HepG2 (cell line): ENCODE measurements around the gene PHTF2. TPM values are rescaled to one million over a fixed set of nuclear protein-coding genes. Genes with fewer than 3 reads are reported as not detected.

Experiments used
- ATAC-seq: fragments of 200-7000 bp; cut with Tn5 transposase; 3 replicates; pipeline ENCODE4 v1.9.1; 2020; ENCODE audit warnings: mild to moderate bottlenecking, moderate library complexity
- BruUV-seq: library from RNA; stranded (reverse); fragments of 400-500 nt; replicated peaks from 2 replicates; lab custom pipeline; 2021; lab: Mats Ljungman, UMichigan
- CTCF ChIA-PET: fragments of 300-600 bp; formaldehyde crosslinking; extraction: SDS; loops from one replicate; lab custom pipeline; 2021; ENCODE audit warnings: low total read pairs, inconsistent platforms, low intra/inter-chr PET ratio; lab: Yijun Ruan, JAX
- POLR2A ChIA-PET: fragments of 350-600 bp; sonication (Branson Sonifier 250); formaldehyde crosslinking; loops from one replicate; lab custom pipeline; 2020; ENCODE audit warnings: antibody characterized with exemption, inconsistent platforms; lab: Yijun Ruan, JAX
- DNase-seq: peaks from one replicate; pipeline ENCODE4 v3.0.0-alpha.2; 2015; ENCODE audit warnings: low spot score
- FAIRE-seq: peaks from 3 replicates; lab custom pipeline; 2011; peaks lifted over from hg19 to GRCh38; lab: Jason Lieb, UNC
- H2AFZ ChIP-seq: one replicate; pipeline ENCODE4 v1.6.1; 2011; ENCODE audit warnings: low read length, inconsistent platforms
- H3K27ac ChIP-seq: fragments of 300-600 bp; 3 replicates; pipeline ENCODE4 v1.8.0; 2011; ENCODE audit warnings: mixed run types, mild to moderate bottlenecking, mixed read lengths, low read length, inconsistent platforms; ENCODE audit not compliant: insufficient read depth; ENCODE audit errors: extremely low read length
- H3K27me3 ChIP-seq, 2 experiments: fragments of 200-600 bp in 1 of 2; 2 replicates in 1 of 2; 3 replicates in 1 of 2; pipeline versions ENCODE4 v1.6.0 to v1.8.0; 2011; ENCODE audit warnings: low read length in 2 of 2, mild to moderate bottlenecking in 2 of 2, moderate library complexity in 2 of 2, inconsistent platforms in 1 of 2; ENCODE audit not compliant: insufficient read depth in 2 of 2, control insufficient read depth in 1 of 2
- H3K36me3 ChIP-seq, 2 experiments: fragments of 200-600 bp in 1 of 2; replicated peaks in 1 of 2; 2 replicates in 1 of 2; 3 replicates in 1 of 2; pipeline versions ENCODE4 v1.5.1 to v1.8.0; 2011; ENCODE audit warnings: low read length in 2 of 2, inconsistent platforms in 1 of 2; ENCODE audit not compliant: insufficient read depth in 2 of 2, control insufficient read depth in 1 of 2
- H3K4me1 ChIP-seq: 2 replicates; pipeline ENCODE4 v1.5.1; 2012; ENCODE audit warnings: low read length, inconsistent platforms; ENCODE audit not compliant: insufficient read depth
- H3K4me2 ChIP-seq: 2 replicates; pipeline ENCODE4 v1.6.0; 2011; ENCODE audit warnings: low read depth, low read length, inconsistent platforms
- H3K4me3 ChIP-seq, 3 experiments: fragments of 200-600 bp in 1 of 3; sonication (generic), shearing (Covaris generic) in 1 of 3; replicated peaks in 1 of 3; 2 replicates each; pipeline ENCODE4 v1.5.1; 2011 to 2016; ENCODE audit warnings: low read length in 3 of 3, inconsistent platforms in 2 of 3, low read depth in 2 of 3, mild to moderate bottlenecking in 2 of 3, control low read depth in 1 of 3, mixed read lengths in 1 of 3; ENCODE audit not compliant: insufficient read depth in 1 of 3
- H3K79me2 ChIP-seq: one replicate; pipeline ENCODE4 v1.6.1; 2011; ENCODE audit warnings: low read length, inconsistent platforms; ENCODE audit not compliant: insufficient read depth
- H3K9ac ChIP-seq: 2 replicates; pipeline ENCODE4 v1.6.0; 2011; ENCODE audit warnings: mild to moderate bottlenecking, low read depth, low read length, inconsistent platforms; ENCODE audit not compliant: insufficient read depth
- H3K9me3 ChIP-seq: 2 replicates; pipeline ENCODE4 v1.5.1; 2012; ENCODE audit warnings: mild to moderate bottlenecking, low read length
- H4K20me1 ChIP-seq: 2 replicates; pipeline ENCODE4 v1.6.0; 2011; ENCODE audit warnings: inconsistent platforms, mild to moderate bottlenecking, low read length, moderate library complexity; ENCODE audit not compliant: insufficient read depth
- ARID3A ChIP-seq: IDR thresholded peaks from 2 replicates; pipeline ENCODE4 v1.6.1; 2012; ENCODE audit warnings: low read depth, low read length, improper control_type of control experiment
- GTF3A ChIP-seq: sonication (generic); formaldehyde crosslinking; conservative IDR thresholded peaks from 2 replicates; pipeline ENCODE4 v1.4.0; 2020; ENCODE audit warnings: mild to moderate bottlenecking, missing genetic modification reagents
- HNF1B ChIP-seq: sonication (generic); formaldehyde crosslinking; IDR thresholded peaks from 2 replicates; pipeline ENCODE4 v1.5.1; 2020; ENCODE audit warnings: mild to moderate bottlenecking, moderate library complexity, missing genetic modification reagents
- HNRNPK ChIP-seq: fragments of 200-400 bp; formaldehyde crosslinking; IDR thresholded peaks from 2 replicates; pipeline ENCODE4 v1.6.1; 2018; ENCODE audit warnings: low read length, low read depth, moderate library complexity, mild to moderate bottlenecking; ENCODE audit not compliant: poor library complexity, severe bottlenecking
- MLLT10 ChIP-seq: sonication (generic); formaldehyde crosslinking; IDR thresholded peaks from 2 replicates; pipeline ENCODE4 v1.4.0; 2020; ENCODE audit warnings: missing genetic modification reagents
- PCBP1 ChIP-seq: fragments of 200-400 bp; formaldehyde crosslinking; IDR thresholded peaks from 2 replicates; pipeline ENCODE4 v1.6.1; 2017; ENCODE audit warnings: mild to moderate bottlenecking, low read depth, low read length, borderline replicate concordance
- PCBP2 ChIP-seq: fragments of 200-400 bp; formaldehyde crosslinking; optimal IDR thresholded peaks from 2 replicates; pipeline ENCODE3; 2018; ENCODE audit warnings: low read length, low read depth; ENCODE audit not compliant: poor library complexity, severe bottlenecking
- SMAD9 ChIP-seq: sonication (generic); formaldehyde crosslinking; IDR thresholded peaks from 2 replicates; pipeline ENCODE4 v1.5.1; 2020; ENCODE audit warnings: mild to moderate bottlenecking, missing genetic modification reagents
- ZNF121 ChIP-seq: sonication (generic); formaldehyde crosslinking; IDR thresholded peaks from 2 replicates; pipeline ENCODE4 v1.5.0; 2020; ENCODE audit warnings: mild to moderate bottlenecking, missing genetic modification reagents
- ZNF512 ChIP-seq: sonication (generic); formaldehyde crosslinking; IDR thresholded peaks from 2 replicates; pipeline ENCODE4 v1.4.0; 2020; ENCODE audit warnings: mild to moderate bottlenecking, missing genetic modification reagents
- ZNF770 ChIP-seq: sonication (generic); formaldehyde crosslinking; IDR thresholded peaks from 2 replicates; pipeline ENCODE4 v1.5.0; 2020; ENCODE audit warnings: mild to moderate bottlenecking, missing genetic modification reagents
- WGBS: methylation state at CpG from one replicate; pipeline ENCODE4 v1.1.6; 2017; ENCODE audit warnings: low lambda C conversion rate; 5-methylcytosine and 5-hydroxymethylcytosine counted together
- in situ Hi-C: cut with HindIII; loops from 2 replicates; pipeline ENCODE4 v1.10.0; 2017; ENCODE audit warnings: low pct_unique_long_range_greater_than_20kb; ENCODE audit not compliant: extremely low pct_ligation_motif_present
- intact Hi-C: fragments of 100-400 bp; cut with micrococcal nuclease; formaldehyde crosslinking; loops from one replicate; pipeline ENCODE4 v1.10.0; 2022; ENCODE audit not compliant: unreplicated experiment
- polyA plus RNA-seq, 8 experiments: library from polyadenylated mRNA; depleted of rRNA in 3 of 8; stranded (reverse) in 7 of 8; unstranded in 1 of 8; fragments of >200 nt; fragmentation: Illumina TruSeq in 4 of 8; extraction: Trizol in 4 of 8; gene quantifications; 2 replicates each; pipeline versions ENCODE4 v1.2.1 to v1.2.3, GENCODE V29; 2011 to 2016; ENCODE audit warnings: low read depth in 4 of 8, missing spikeins in 1 of 8, mixed read lengths in 1 of 8; ENCODE audit not compliant: insufficient read depth in 1 of 8
- total RNA-seq, 5 experiments: library from RNA; depleted of rRNA; stranded (reverse); fragments of >200 nt; fragmentation: Illumina TruSeq; extraction: Trizol; gene quantifications; 2 replicates each; pipeline ENCODE4 v1.2.3, GENCODE V29; 2016; ENCODE audit warnings: low read depth in 1 of 5

PHTF2 gene
- total and polyA plus RNA-seq, 2 of the 13 experiments (the other 11 are each of a cell fraction or from before 2014, with no cell fraction given) = 7.4 to 10.2 TPM

GRCh38 chr7:77765906-77766800 is 32.4 kb upstream of the PHTF2 start (continued):
- no peak for TF ChIP-seq HNF1B

GRCh38 chr7:77766801-77767605 is 31.6 kb upstream of the PHTF2 start:
- FAIRE-seq = no peak
- POLR2A ChIA-PET = no interaction called here
- Histone ChIP-seq H2AFZ (no peak overlapping the region), H3K79me2 (peaks cover 26% of the 10 kb centered on the region), H3K36me3 (peaks cover 3 to 12% of the 10 kb centered on the region in 2 experiments; a peak in 3 of 5 replicates), H3K27ac (no peak overlapping the region), H3K4me3 (no peak overlapping the region; a peak in 1 of 6 replicates), H3K4me1 (peaks cover 25% of the 10 kb centered on the region), H3K4me2 (0 out of 2 replicates have a peak overlapping the region, but pooled peaks have one; percentile 41), H3K27me3 (no peaks in the 10 kb centered on the region), H4K20me1 (no peaks in the 10 kb centered on the region), H3K9ac (no peak overlapping the region), H3K9me3 (no peaks in the 10 kb centered on the region)
- CTCF ChIA-PET = no interaction called here
- no peak; the same call in 2 of the 3 replicates for ATAC-seq
- DNase-seq = no peak
- TF ChIP-seq SMAD9 (CRISPR knock-in tag) = no peak
- TF ChIP-seq GTF3A = no peak
- peak; percentile 99 for TF ChIP-seq HNRNPK
- TF ChIP-seq ZNF121 (CRISPR knock-in tag) = peak; percentile 83
- peak; percentile 59 for TF ChIP-seq PCBP2
- 0 out of 2 replicates have a peak, but pooled peaks have one; percentile 49 for TF ChIP-seq ZNF512
- TF ChIP-seq MLLT10 (CRISPR knock-in tag) = no peak
- peak; percentile 95 for TF ChIP-seq PCBP1
- peak; percentile 40; the same call in 1 of the 2 replicates for TF ChIP-seq ZNF770 (CRISPR knock-in tag)
- 0 out of 2 replicates have a peak, but pooled peaks have one; percentile 1 for TF ChIP-seq ARID3A
- intact Hi-C loops = no loop called here
- in situ Hi-C loops = no loop called here
- 92% methylated on average over 6 of the region's 6 CpGs for WGBS
- no TSS peak for BruUV-seq
